Measurements from ENCODE around the gene FAM193B.

GRCh38 chr5:177514541-177514940 lies 39.8 kb downstream of the FAM193B start:
- TF ChIP-seq CTCF (conservative IDR thresholded peaks at IDR 0.05; ENCODE audit: low read depth, low read length) (no peak), EZH2 (IDR thresholded peaks at IDR 0.05; ENCODE audit: borderline replicate concordance, low read depth, low read length, poor library complexity, severe bottlenecking) (no peak)
